NCI-H510A (cell line): ENCODE data around the gene SAXO2.
"Not testable (repeated sequence)": the region's sequence is repeated elsewhere in the genome, so short reads cannot be mapped to it uniquely, and the experiment has no call there.

Experiments used
- DNase-seq: peaks from one replicate; lab custom pipeline; 2025; lab: John Stamatoyannopoulos, UW

Gene SAXO2

GRCh38 chr15:82286475-82286874 lies 23.9 kb downstream of the SAXO2 start:
- not testable (repeated sequence) for DNase-seq

GRCh38 chr15:82288202-82288601 lies 25.6 kb downstream of the SAXO2 start:
- not testable (repeated sequence) for DNase-seq

GRCh38 chr15:82292271-82292670 lies 29.7 kb downstream of the SAXO2 start:
- DNase-seq = no peak

- no peak for DNase-seq
These were observed 31.6 kb downstream of the SAXO2 start for GRCh38 chr15:82294061-82294690.

GRCh38 chr15:82297546-82297945 lies 34.9 kb downstream of the SAXO2 start:
- no peak for DNase-seq

- DNase-seq = no peak
These were observed 35.4 kb downstream of the SAXO2 start for GRCh38 chr15:82298032-82298431.

- DNase-seq = no peak
These were observed 35.9 kb downstream of the SAXO2 start for GRCh38 chr15:82298520-82298919.

- not testable (repeated sequence) for DNase-seq
These were observed 36.9 kb downstream of the SAXO2 start for GRCh38 chr15:82299511-82299914.

GRCh38 chr15:82300326-82300725 lies 37.7 kb downstream of the SAXO2 start:
- not testable (repeated sequence) for DNase-seq

GRCh38 chr15:82300883-82301282 lies 38.3 kb downstream of the SAXO2 start:
- DNase-seq = no peak

GRCh38 chr15:82301296-82302016 lies 38.8 kb downstream of the SAXO2 start:
- no peak for DNase-seq

GRCh38 chr15:82303956-82304777 lies 41.5 kb downstream of the SAXO2 start:
- no peak for DNase-seq

GRCh38 chr15:82304778-82305090 lies 42.1 kb downstream of the SAXO2 start:
- DNase-seq = no peak

GRCh38 chr15:82305621-82306048 lies 43.0 kb downstream of the SAXO2 start:
- no peak for DNase-seq

GRCh38 chr15:82306791-82307713 lies 44.4 kb downstream of the SAXO2 start:
- no peak for DNase-seq

GRCh38 chr15:82307714-82308081 lies 45.1 kb downstream of the SAXO2 start:
- DNase-seq = no peak

GRCh38 chr15:82309802-82310201 lies 47.2 kb downstream of the SAXO2 start:
- DNase-seq = no peak

GRCh38 chr15:82311321-82311720 lies 48.7 kb downstream of the SAXO2 start:
- DNase-seq = not testable (repeated sequence)

GRCh38 chr15:82312586-82313349 lies 50.1 kb downstream of the SAXO2 start:
- no peak for DNase-seq

- DNase-seq = no peak
These were observed 50.8 kb downstream of the SAXO2 start for GRCh38 chr15:82313446-82313845.
